H9 (cell line): ENCODE results near the gene MRPL54. TPM values are rescaled to one million over a fixed set of nuclear protein-coding genes. Genes with fewer than 3 reads are reported as not detected.

Experiments
- DNase-seq: peaks from one replicate; pipeline ENCODE4 v3.0.0-alpha.2; 2017
- H2AFZ ChIP-seq: one replicate; pipeline ENCODE4 v1.6.1; 2013; ENCODE audit warnings: mild to moderate bottlenecking, low read length, control low read depth, moderate library complexity
- H2AK5ac ChIP-seq: 2 replicates; pipeline ENCODE4 v1.6.1; 2013; ENCODE audit warnings: low read length, control low read depth, mixed read lengths; ENCODE audit not compliant: insufficient read length
- H2BK120ac ChIP-seq: one replicate; pipeline ENCODE4 v1.6.1; 2013; ENCODE audit warnings: low read depth, mild to moderate bottlenecking, low read length, control low read depth, inconsistent platforms; ENCODE audit not compliant: poor library complexity, severe bottlenecking
- H2BK12ac ChIP-seq: 2 replicates; pipeline ENCODE4 v1.6.1; 2013; ENCODE audit warnings: low read length, control low read depth, mixed read lengths, low read depth; ENCODE audit not compliant: insufficient read length
- H2BK15ac ChIP-seq: 2 replicates; pipeline ENCODE4 v1.6.1; 2013; ENCODE audit warnings: low read depth, low read length, control low read depth
- H2BK20ac ChIP-seq: one replicate; pipeline ENCODE4 v1.6.1; 2013; ENCODE audit warnings: low read depth, mild to moderate bottlenecking, low read length, control low read depth, inconsistent platforms; ENCODE audit not compliant: poor library complexity, severe bottlenecking
- H2BK5ac ChIP-seq: 2 replicates; pipeline ENCODE4 v1.6.1; 2013; ENCODE audit warnings: low read length, control low read depth, mixed read lengths; ENCODE audit not compliant: insufficient read length
- H3K14ac ChIP-seq: 2 replicates; pipeline ENCODE4 v1.6.1; 2013; ENCODE audit warnings: low read length, control low read depth; ENCODE audit not compliant: insufficient read depth
- H3K18ac ChIP-seq: 2 replicates; pipeline ENCODE4 v1.6.1; 2013; ENCODE audit warnings: low read depth, mild to moderate bottlenecking, mixed read lengths, low read length, control low read depth; ENCODE audit not compliant: insufficient read length
- H3K23ac ChIP-seq: 2 replicates; pipeline ENCODE4 v1.6.1; 2013; ENCODE audit warnings: low read length, control low read depth, mixed read lengths, low read depth; ENCODE audit not compliant: insufficient read length
- H3K23me2 ChIP-seq: 2 replicates; pipeline ENCODE4 v1.6.1; 2013; ENCODE audit warnings: low read depth, mild to moderate bottlenecking, mixed read lengths, low read length, control low read depth; ENCODE audit not compliant: insufficient read length, poor library complexity, severe bottlenecking
- H3K27ac ChIP-seq: 2 replicates; pipeline ENCODE4 v1.5.1; 2013; ENCODE audit warnings: low read length, control low read depth, mixed read lengths, low read depth; ENCODE audit not compliant: insufficient read length
- H3K27me3 ChIP-seq: 2 replicates; pipeline ENCODE4 v1.6.1; 2013; ENCODE audit warnings: low read length, control low read depth, inconsistent platforms; ENCODE audit not compliant: insufficient read depth
- H3K4ac ChIP-seq: 2 replicates; pipeline ENCODE4 v1.6.1; 2013; ENCODE audit warnings: low read depth, mild to moderate bottlenecking, control low read depth, inconsistent platforms, low read length, moderate library complexity
- H3K4me1 ChIP-seq: 2 replicates; pipeline ENCODE4 v1.6.1; 2013; ENCODE audit warnings: low read length, control low read depth, inconsistent platforms; ENCODE audit not compliant: insufficient read depth
- H3K4me2 ChIP-seq: 2 replicates; pipeline ENCODE4 v1.6.1; 2013; ENCODE audit warnings: low read length, control low read depth, mixed read lengths; ENCODE audit not compliant: insufficient read length, insufficient read depth
- H3K56ac ChIP-seq: 2 replicates; pipeline ENCODE4 v1.6.1; 2013; ENCODE audit warnings: low read depth, mild to moderate bottlenecking, mixed read lengths, low read length, control low read depth; ENCODE audit not compliant: insufficient read length
- H3K79me1 ChIP-seq: 2 replicates; pipeline ENCODE4 v1.6.1; 2013; ENCODE audit warnings: low read depth, mild to moderate bottlenecking, moderate library complexity, low read length, control low read depth, inconsistent platforms; ENCODE audit not compliant: insufficient read depth, poor library complexity, severe bottlenecking
- H3K79me2 ChIP-seq: 2 replicates; pipeline ENCODE4 v1.6.1; 2013; ENCODE audit warnings: low read length, control low read depth, inconsistent platforms; ENCODE audit not compliant: insufficient read depth
- H3K9ac ChIP-seq: 2 replicates; pipeline ENCODE4 v1.6.1; 2013; ENCODE audit warnings: low read length, control low read depth, mixed read lengths; ENCODE audit not compliant: insufficient read length; ENCODE audit errors: extremely low read depth
- H3K9me3 ChIP-seq: one replicate; pipeline ENCODE4 v1.6.1; 2013; ENCODE audit warnings: low read depth, low read length, inconsistent platforms; ENCODE audit not compliant: control insufficient read depth
- H3T11ph ChIP-seq: one replicate; pipeline ENCODE4 v1.6.1; 2013; ENCODE audit warnings: mild to moderate bottlenecking, low read length, control low read depth, inconsistent platforms
- H4K20me1 ChIP-seq: one replicate; pipeline ENCODE4 v1.6.1; 2013; ENCODE audit not compliant: control insufficient read depth, insufficient read length, insufficient read depth
- H4K5ac ChIP-seq: 2 replicates; pipeline ENCODE4 v1.6.1; 2013; ENCODE audit warnings: low read depth, mild to moderate bottlenecking, mixed read lengths, low read length, control low read depth; ENCODE audit not compliant: insufficient read length
- H4K8ac ChIP-seq: replicated peaks from 2 replicates; pipeline ENCODE4 v1.6.1; 2013; ENCODE audit warnings: low read length, control low read depth, mixed read lengths, low read depth; ENCODE audit not compliant: insufficient read length
- H4K91ac ChIP-seq: 2 replicates; pipeline ENCODE4 v1.6.1; 2013; ENCODE audit warnings: low read depth, mild to moderate bottlenecking, moderate library complexity, mixed read lengths, low read length, control low read depth; ENCODE audit not compliant: insufficient read length
- H3K27ac Mint-ChIP-seq, 3 experiments: 2 replicates in 2 of 3; 3 replicates in 1 of 3; pipeline ENCODE4 v1.8.0; 2020 to 2021; ENCODE audit warnings: mixed read lengths in 3 of 3, mild to moderate bottlenecking in 1 of 3, moderate library complexity in 1 of 3
- H3K27me3 Mint-ChIP-seq: 2 replicates; pipeline ENCODE4 v1.8.0; 2021; ENCODE audit warnings: low read depth, mild to moderate bottlenecking, moderate library complexity, mixed read lengths
- H3K36me3 Mint-ChIP-seq, 3 experiments: 2 replicates in 2 of 3; 3 replicates in 1 of 3; pipeline ENCODE4 v1.8.0; 2020 to 2021; ENCODE audit warnings: low read depth in 3 of 3, mixed read lengths in 3 of 3; ENCODE audit not compliant: insufficient read depth in 1 of 3
- H3K4me1 Mint-ChIP-seq, 2 experiments: 2 replicates each; pipeline ENCODE4 v1.8.0; 2020; ENCODE audit warnings: mixed read lengths in 2 of 2
- H3K4me3 Mint-ChIP-seq, 2 experiments: 2 replicates in 1 of 2; 3 replicates in 1 of 2; pipeline ENCODE4 v1.8.0; 2020 to 2021; ENCODE audit warnings: mild to moderate bottlenecking in 2 of 2, mixed read lengths in 2 of 2, moderate library complexity in 1 of 2
- H3K9me3 Mint-ChIP-seq, 2 experiments: 2 replicates in 1 of 2; 3 replicates in 1 of 2; pipeline ENCODE4 v1.8.0; 2020; ENCODE audit warnings: mild to moderate bottlenecking in 2 of 2, mixed read lengths in 2 of 2, moderate library complexity in 1 of 2
- CTCF ChIP-seq: fragments of 200-600 bp; sonication (generic); conservative IDR thresholded peaks from 3 replicates; pipeline ENCODE4 v1.8.0; 2021; ENCODE audit warnings: antibody characterized with exemption, mild to moderate bottlenecking
- WGBS: extraction: QIAGEN DNeasy Blood & Tissue Kit; methylation state at CpG from one replicate; pipeline ENCODE4 v1.1.7; 2013; ENCODE audit warnings: missing lambda C conversion rate, low lambda C conversion rate, mixed read lengths; ENCODE audit not compliant: insufficient read length; ENCODE audit errors: extremely low coverage; 5-methylcytosine and 5-hydroxymethylcytosine counted together
- total RNA-seq: library from RNA; stranded (reverse); gene quantifications from 2 replicates; pipeline ENCODE4 v1.2.1, GENCODE V29; 2021

MRPL54 gene
- total RNA-seq, 1 experiment from 2014 or later, result 60.0 TPM

GRCh38 chr19:3723883-3724282 lies 38.6 kb upstream of the MRPL54 start:
- no peak overlapping the region for H2BK12ac ChIP-seq
- H2BK20ac ChIP-seq, result no peak overlapping the region
- H3K23ac ChIP-seq, result no peak overlapping the region
- H3K79me2 ChIP-seq, result no peaks in the 10 kb centered on the region
- no peak overlapping the region for H3K18ac ChIP-seq
- Mint-ChIP-seq H3K4me1 (peaks cover 18 to 49% of the 10 kb centered on the region in 2 experiments), H3K9me3 (no peaks in the 10 kb centered on the region; a peak in 1 of 5 replicates), H3K27me3 (peaks cover 3% of the 10 kb centered on the region), H3K27ac (no peak overlapping the region; a peak in 1 of 7 replicates), H3K36me3 (no peaks in the 10 kb centered on the region), H3K4me3 (peak overlapping the region; percentile 21 to 48; a peak in 1 of 5 replicates)
- no peaks in the 10 kb centered on the region for H3K79me1 ChIP-seq
- H2BK5ac ChIP-seq, result no peak overlapping the region
- H3K56ac ChIP-seq, result no peak overlapping the region
- H3K14ac ChIP-seq, result no peak overlapping the region
- no peak overlapping the region for H4K91ac ChIP-seq
- H3K9me3 ChIP-seq, result no peaks in the 10 kb centered on the region
- no peak overlapping the region for H2AFZ ChIP-seq
- H3T11ph ChIP-seq, result no peak overlapping the region
- WGBS, result no CpG with 5 or more reads among the region's 8 CpGs
- no peak overlapping the region for H2BK120ac ChIP-seq
- no peaks in the 10 kb centered on the region for H3K27me3 ChIP-seq
- peaks cover 10% of the 10 kb centered on the region for H3K23me2 ChIP-seq
- H4K20me1 ChIP-seq, result no peaks in the 10 kb centered on the region
- TF ChIP-seq CTCF, result no peak
- no peak overlapping the region for H3K4me2 ChIP-seq
- H2AK5ac ChIP-seq, result no peak overlapping the region
- H4K8ac ChIP-seq, result no peak overlapping the region
- H4K5ac ChIP-seq, result no peak overlapping the region
- no peaks in the 10 kb centered on the region; the same call in 1 of the 2 replicates for H3K4me1 ChIP-seq
- H2BK15ac ChIP-seq, result no peak overlapping the region
- H3K9ac ChIP-seq, result no peak overlapping the region
- DNase-seq, result no peak
- no peak overlapping the region for H3K4ac ChIP-seq
- no peak overlapping the region for H3K27ac ChIP-seq
